GM21723 (cell line): ENCODE data around the gene MYO9B.
A peak's percentile ranks its signal among the peaks of the same experiment; 100 is the strongest.
"Not testable (repeated sequence)": the region's sequence is repeated elsewhere in the genome, so short reads cannot be mapped to it uniquely, and the experiment has no call there.

Experiments used
- ATAC-seq: cut with Tn5 transposase; IDR thresholded peaks from one replicate; pipeline ENCODE4 v1.9.1; 2021; ENCODE audit warnings: mild to moderate bottlenecking, moderate library complexity; ENCODE audit not compliant: unreplicated experiment

The MYO9B gene

DNA sequence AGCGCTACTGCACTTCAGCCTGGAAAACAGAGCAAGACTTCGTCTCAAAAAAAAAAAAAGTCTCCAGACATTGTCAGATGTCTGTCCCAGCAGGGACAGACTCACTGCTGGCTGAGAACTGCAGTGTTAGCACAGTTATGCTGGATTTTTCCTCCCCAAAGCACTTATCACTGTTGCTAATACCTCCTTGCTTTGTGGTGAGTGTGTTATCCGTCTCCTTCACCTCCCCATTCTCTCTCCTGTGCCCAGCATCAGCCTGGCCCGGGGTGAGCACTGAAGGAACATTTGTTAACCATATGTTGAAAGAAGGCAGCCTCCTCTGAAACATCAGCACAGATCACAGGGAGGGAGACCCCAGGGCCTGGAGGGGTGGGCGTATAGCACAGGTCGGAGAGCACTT lies 11.3 kb downstream of the MYO9B start:
- no peak for ATAC-seq

DNA sequence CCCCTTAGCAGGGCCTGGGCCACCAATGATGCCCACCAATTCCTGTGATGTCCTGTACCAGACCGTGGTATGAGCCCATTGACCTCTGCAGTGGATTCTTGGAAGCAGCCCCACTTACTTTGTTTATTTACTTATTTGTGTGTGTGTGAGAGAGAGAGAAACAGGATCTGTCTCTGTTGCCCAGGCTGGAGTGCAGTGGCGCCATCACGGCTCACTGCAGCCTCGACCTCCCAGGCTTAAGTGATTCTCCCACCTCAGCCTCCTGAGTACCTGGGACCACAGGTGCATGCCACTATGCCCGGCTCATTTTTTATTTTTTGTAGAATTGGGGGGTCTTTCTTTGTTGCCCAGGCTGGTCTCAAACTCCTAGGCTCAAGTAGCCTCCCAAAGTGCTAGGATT lies 13.0 kb downstream of the MYO9B start:
- ATAC-seq: no peak

DNA sequence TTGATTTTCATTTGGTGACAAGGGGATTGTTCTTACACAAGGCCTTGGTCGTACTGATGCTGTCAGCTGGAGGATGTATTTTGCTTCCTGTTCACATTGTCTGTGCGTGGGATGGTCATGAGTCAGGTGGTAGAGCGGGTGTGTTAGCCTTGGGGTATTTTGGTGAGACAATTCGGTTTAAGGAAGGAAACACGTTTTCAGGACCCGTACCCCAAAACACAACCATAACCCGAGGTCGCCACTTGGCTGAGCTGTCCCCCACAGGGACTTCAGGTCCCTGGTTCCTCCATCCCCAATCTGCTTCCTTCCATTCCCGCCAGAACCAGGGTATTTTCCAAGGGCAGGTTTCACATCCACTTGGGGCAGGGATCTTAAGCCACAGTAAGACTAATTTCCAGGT lies 15.0 kb downstream of the MYO9B start:
- no peak for ATAC-seq

DNA sequence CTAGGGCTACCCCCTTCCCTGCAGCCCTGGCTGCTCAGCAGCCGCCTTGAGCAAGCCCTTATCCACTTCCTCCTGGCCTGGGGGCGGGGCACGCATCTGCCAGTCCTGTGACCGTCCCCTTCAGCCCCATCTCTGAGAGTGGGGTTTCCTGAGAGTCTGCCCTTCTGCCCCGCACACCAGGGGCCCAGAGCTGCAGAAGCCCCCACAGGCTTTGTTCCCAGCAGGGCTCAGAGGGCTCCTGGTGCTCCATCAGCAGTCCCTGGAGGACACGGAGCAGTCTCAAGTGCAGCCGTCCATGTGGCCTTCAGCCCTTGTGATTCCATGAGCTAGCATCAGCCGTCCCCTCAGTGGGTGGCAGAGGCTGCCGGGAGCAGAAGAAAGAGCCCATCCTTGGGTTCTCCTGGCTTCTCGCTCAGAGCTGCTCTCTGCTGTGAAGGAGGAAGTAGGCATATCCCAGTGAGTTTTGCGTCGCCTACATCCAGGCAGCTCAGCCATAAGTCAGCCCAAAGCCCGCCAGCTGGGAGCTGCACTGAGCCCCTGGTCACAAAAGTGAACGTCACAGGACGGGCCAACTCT lies 16.3 kb downstream of the MYO9B start:
- no peak for ATAC-seq

GRCh38 chr19:17092696-17093095 lies 17.1 kb downstream of the MYO9B start:
- ATAC-seq: no peak

- ATAC-seq: not testable (repeated sequence)
Measured at GRCh38 chr19:17094694-17095093, 19.1 kb downstream of the MYO9B start.

DNA sequence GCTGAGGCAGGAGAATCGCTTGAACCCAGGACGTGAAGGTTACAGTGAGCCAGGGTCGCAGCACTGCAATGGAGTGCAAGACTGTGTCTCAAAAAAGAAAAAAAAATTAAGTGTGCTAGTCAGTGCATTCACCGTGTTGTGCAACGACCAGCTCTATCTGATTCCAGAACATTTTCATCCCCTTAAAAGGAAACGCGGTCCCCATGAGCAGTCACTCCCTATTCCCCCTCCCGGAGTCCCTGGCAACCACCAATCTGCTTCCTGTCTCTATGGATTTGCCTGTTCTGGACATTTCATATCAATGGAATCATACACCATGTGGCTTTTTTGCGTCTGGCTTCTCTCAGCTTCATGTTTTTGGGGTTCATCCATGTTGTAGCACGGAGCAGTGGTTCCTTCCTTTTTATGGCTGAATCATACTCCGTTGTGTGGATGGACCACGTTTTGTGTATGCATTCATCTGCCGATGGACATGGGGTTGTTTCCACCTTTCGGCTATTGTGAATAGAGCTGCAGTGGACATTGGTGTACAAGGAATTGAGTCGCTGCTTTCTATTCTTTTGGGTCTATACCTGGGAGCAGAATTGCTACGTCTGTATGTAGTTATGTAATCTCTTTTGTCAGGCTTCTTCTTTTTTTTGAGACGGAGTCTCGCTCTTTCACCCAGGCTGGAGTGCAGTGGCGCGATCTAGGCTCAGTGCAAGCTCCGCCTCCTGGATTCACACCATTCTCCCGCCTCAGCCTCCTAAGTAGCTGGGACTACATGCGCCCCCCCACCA lies 19.8 kb downstream of the MYO9B start:
- ATAC-seq: no peak

DNA sequence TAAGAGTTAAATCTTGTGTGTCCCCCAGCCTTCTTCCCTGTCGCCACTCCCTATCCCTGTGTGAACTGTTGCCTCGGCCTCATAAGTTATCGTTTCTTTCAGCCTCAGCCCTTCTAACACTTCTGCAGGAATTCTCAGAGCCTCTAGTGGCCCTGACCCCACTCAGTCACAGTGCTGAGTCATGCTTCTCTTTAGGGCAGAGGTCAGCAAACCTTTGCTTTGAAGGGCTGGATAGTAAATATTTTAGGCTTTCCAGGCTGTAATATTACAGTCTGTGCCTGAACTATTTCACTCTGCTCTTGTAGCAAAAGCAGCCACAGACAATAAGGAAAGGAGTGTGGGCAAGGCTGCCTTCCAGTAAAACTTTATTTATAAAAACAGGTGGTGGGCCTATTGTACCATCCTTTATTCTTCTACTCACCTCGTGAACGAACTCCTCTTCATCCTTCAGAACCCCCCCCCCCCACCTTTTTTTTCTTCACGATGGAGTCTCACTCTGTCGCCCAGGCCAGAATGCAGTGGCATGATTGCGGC lies 22.1 kb downstream of the MYO9B start:
- ATAC-seq: no peak

DNA sequence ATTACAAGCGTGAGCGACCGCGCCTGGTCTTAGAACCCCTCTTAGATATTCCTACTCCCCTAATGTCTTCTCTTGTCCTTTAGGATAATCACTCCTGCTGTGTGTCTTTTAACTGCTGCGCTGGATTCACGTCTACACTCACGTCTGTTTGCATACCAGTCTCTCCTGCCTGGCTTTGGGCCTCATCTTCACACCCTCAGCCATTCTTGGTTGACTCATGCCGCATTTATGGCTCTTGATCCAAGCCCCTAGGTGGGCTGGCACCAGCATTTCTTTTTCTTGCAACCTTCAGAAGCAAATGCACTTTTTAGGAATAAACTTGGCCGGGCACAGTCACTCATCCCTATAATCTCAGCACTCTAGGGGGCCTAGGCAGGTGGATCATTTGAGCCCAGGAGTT lies 22.7 kb downstream of the MYO9B start:
- ATAC-seq: no peak

GRCh38 chr19:17101686-17102628 lies 26.4 kb downstream of the MYO9B start:
- ATAC-seq: no peak

GRCh38 chr19:17103177-17103576 lies 27.6 kb downstream of the MYO9B start:
- ATAC-seq: no peak

DNA sequence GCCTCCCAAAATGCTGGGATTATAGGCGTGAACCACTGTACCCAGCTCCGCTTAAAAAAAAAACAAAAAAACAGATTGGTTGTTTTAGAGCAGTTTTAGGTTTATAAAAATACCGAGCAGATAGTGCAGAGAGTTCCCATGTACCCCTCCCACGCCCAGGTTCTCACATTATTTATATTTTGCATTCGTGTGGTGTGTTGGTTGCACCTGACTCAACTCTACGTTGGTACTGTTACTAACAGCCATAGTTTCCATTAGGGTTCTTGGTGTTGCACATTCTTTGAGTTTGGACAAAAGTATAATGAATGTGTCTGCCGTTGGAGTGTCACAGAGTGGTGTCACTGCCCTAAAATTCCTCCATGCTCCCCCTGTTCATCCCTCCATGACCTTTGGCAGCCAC lies 29.1 kb downstream of the MYO9B start:
- ATAC-seq: no peak

GRCh38 chr19:17105556-17105955 lies 30.0 kb downstream of the MYO9B start:
- ATAC-seq: no peak

- ATAC-seq: not testable (repeated sequence)
Measured at GRCh38 chr19:17106964-17107363, 31.4 kb downstream of the MYO9B start.

GRCh38 chr19:17107546-17108452 lies 32.2 kb downstream of the MYO9B start:
- no peak for ATAC-seq

DNA sequence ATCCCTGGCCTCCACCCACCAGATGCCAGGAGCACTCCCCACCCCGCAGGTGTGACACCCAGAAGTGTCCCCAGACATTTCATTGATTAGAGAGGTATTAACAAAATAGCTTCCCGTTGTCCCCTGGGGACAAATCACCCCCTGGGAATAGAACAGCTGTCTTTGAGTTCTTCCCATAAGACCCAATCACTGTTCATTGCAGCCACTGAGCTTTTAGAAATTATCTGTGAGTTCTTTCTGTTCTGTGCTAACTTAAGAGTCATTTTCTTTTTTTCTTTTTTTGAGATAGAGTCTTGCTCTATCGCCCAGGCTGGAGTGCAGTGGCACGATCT lies 32.8 kb downstream of the MYO9B start:
- ATAC-seq: no peak

DNA sequence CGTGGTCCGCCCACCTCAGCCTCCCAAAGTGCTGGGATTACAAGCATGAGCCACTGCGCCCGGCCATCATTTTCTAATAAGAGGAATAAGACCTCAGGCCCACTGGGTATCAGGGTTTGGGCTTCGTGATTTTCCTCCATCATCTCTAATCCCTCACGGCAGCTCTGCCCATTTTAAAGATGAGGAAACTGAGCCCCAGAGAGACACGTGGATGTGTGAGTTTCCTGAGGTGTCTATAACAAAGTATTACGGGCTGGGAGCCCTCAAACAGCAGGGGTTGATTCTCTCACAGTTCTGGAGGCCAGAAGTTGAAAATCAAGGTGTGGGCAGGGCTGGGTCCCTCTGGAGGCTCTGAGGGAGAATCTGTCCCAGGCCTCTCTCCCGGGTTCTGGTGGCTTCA lies 33.7 kb downstream of the MYO9B start:
- ATAC-seq: no peak

DNA sequence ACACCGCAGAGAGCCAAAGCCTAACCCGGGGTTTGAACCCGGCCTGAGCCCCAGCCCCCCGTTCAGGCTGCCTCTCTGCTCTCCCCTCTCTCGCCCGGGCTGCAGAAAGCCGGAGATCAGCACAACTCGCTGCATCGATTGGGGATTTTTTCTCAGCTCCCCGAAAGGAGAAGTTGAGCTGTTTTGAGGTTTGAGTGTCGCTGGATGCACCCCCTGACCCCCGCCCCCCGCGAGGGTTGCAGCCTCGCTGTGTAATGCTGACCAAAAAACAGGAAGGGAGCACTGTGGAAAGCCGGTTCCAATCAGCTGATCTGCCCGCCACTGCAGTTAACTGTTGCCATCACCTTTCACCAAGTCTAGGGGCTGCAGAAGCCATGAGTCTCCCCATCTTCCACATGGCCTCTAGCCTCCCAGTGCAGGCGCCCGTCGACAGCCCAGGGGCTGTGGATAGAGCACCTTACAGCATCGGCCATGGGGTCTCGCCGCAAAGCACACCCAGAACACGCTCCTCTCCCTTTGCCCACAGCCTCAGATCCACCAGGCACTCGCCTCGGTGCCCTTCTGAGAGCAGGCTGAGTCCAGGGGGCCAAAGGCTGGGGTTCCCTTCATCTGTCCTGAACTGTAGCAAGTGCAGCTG lies 34.5 kb downstream of the MYO9B start:
- peak; percentile 44 for ATAC-seq

GRCh38 chr19:17110599-17110966 lies 35.0 kb downstream of the MYO9B start:
- ATAC-seq: no peak

DNA sequence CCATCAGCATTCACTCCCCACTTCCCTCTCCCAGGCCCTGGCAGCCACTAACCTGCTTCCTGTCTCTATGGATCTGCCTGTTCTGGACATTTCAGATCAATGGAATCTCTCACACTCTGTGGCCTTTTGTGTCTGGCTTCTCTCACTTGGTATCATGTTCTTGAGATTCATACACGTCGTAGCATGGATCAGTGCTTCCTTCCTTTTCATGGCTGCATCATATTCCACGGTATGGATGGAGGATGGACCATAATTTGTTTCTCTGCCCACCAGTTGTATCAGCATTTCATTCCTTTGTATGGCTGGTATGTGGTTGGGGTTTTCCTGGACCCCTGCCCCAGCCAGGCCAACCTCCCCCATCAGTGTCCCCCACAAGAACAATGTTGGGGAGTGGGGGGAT lies 36.2 kb downstream of the MYO9B start:
- ATAC-seq: no peak
